ENCODE measurements around the gene PRPF39.

DNA sequence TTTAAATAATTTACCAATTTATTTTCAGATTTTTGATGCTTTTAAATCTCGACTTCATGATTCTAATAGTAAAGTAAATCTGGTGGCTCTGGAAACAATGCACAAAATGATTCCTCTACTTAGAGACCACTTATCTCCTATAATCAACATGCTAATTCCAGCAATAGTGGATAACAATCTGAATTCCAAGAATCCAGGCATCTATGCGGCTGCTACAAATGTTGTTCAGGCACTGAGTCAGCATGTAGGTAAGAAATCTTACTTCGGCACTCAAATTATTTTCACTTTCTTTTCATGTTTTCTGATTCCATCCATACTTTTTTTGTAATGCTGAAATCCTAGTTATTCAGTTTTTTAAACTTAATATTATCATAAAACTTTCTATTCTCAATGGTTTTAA lies 15.5 kb upstream of the PRPF39 start:
- no peak for TF ChIP-seq EZH2 (IDR thresholded peaks at IDR 0.05)
- TF ChIP-seq POLR2AphosphoS5 (IDR thresholded peaks at IDR 0.05; ENCODE audit: borderline replicate concordance, low read depth, low read length) = no peak
- no peak for TF ChIP-seq FOXP2 (optimal IDR thresholded peaks at IDR 0.05; ENCODE audit: control extremely low read depth, extremely low read length, insufficient read depth)
